ENCODE measurements around the gene SYCE1L.

The SYCE1L gene

DNA sequence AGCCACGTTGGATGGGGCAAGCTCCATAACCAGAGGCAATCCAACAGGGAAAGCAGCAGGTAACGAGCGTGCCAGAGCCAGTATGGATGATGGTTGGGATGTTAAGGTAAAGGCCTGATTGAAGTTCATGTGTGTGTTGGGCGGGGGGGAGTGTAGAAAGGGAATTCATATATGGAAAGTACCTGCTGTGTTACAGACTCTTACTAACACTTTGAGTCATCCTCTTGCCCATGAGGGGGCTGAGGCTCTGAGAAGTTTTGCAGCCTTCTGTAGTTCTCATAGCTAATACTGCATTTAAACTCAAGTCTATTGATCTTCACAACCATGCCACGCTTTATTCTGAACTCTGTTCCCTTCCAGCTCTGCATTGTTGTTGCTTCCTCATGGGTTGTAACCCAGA is 28.5 kb downstream of the SYCE1L start:
- Histone ChIP-seq H3K9me3 (replicated peaks in 1 of 2; ENCODE audit: control insufficient read depth in 2 of 2, insufficient read depth in 1 of 2, low read depth in 1 of 2, low read length in 2 of 2) (no peaks in the 10 kb centered on the region), H3K27me3 (ENCODE audit: control insufficient read depth in 3 of 3, insufficient read depth in 3 of 3, low read depth in 1 of 3, low read length in 3 of 3) (peaks cover 0 to 7% (median 0%) of the 10 kb centered on the region in 3 experiments), H4K8ac (ENCODE audit: low read depth, low read length) (no peak overlapping the region), H3K14ac (ENCODE audit: low read length) (no peak overlapping the region), H3K23ac (ENCODE audit: low read depth, low read length, poor library complexity) (no peak overlapping the region), H3K4me2 (ENCODE audit: insufficient read depth, low read length, poor library complexity, severe bottlenecking) (no peak overlapping the region), H3K4me3 (ENCODE audit: low read length in 2 of 2) (no peak overlapping the region), H3K27ac (replicated peaks; ENCODE audit: low read length) (no peak overlapping the region), H3K4ac (ENCODE audit: low read length) (no peak overlapping the region), H3K36me3 (replicated peaks in 1 of 2; ENCODE audit: control insufficient read depth in 2 of 2, insufficient read depth in 2 of 2, low read length in 2 of 2) (no peaks in the 10 kb centered on the region), H2BK15ac (ENCODE audit: low read length) (no peak overlapping the region), H3K79me1 (ENCODE audit: low read depth, low read length) (no peaks in the 10 kb centered on the region), H4K91ac (ENCODE audit: low read depth, low read length, poor library complexity) (no peak overlapping the region), H2AFZ (ENCODE audit: low read length) (no peak overlapping the region), H2BK5ac (ENCODE audit: low read length) (no peak overlapping the region), H2BK12ac (ENCODE audit: low read length) (no peak overlapping the region), H3K4me1 (ENCODE audit: control insufficient read depth in 2 of 2, insufficient read depth in 1 of 2, low read depth in 1 of 2, low read length in 2 of 2) (no peaks in the 10 kb centered on the region), H2BK120ac (ENCODE audit: low read depth, low read length) (no peak overlapping the region), H3K18ac (ENCODE audit: low read length) (no peak overlapping the region), H3K9ac (ENCODE audit: low read depth, low read length, poor library complexity) (no peak overlapping the region), H2AK5ac (ENCODE audit: low read depth, low read length) (no peak overlapping the region)
- DNase-seq (ENCODE audit: low spot score) = no peak
- WGBS, 2 donors (ENCODE audit: extremely low coverage in 2 of 2, insufficient read length in 2 of 2, insufficient replicate concordance in 1 of 2) = no CpG with 5 or more reads among the region's 5 CpGs

DNA sequence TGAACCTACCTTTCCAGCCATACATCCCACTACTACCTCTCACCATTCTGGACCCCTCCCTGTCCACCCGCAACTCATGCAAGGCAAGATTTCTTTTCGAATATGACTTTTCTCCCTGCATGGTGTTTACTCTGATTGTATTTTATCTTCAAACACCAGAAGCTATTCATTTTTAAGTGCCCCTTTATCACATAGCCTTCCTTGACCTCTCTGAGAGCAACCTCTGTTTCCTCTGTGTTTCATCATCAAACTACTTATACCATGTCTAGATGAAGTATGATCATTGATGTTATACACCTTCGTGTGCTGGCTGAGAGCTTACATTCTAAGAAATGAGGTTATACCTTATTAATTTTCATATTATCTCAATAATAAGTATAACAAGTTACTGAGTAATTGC is 31.8 kb downstream of the SYCE1L start:
- no CpG with 5 or more reads among the region's 3 CpGs for WGBS, 2 donors (ENCODE audit: extremely low coverage in 2 of 2, insufficient read length in 2 of 2, insufficient replicate concordance in 1 of 2)
- Histone ChIP-seq H2BK12ac (ENCODE audit: low read length) (no peak overlapping the region), H3K27me3 (ENCODE audit: control insufficient read depth in 3 of 3, insufficient read depth in 3 of 3, low read depth in 1 of 3, low read length in 3 of 3) (peaks cover 0 to 4% (median 0%) of the 10 kb centered on the region in 3 experiments)

DNA sequence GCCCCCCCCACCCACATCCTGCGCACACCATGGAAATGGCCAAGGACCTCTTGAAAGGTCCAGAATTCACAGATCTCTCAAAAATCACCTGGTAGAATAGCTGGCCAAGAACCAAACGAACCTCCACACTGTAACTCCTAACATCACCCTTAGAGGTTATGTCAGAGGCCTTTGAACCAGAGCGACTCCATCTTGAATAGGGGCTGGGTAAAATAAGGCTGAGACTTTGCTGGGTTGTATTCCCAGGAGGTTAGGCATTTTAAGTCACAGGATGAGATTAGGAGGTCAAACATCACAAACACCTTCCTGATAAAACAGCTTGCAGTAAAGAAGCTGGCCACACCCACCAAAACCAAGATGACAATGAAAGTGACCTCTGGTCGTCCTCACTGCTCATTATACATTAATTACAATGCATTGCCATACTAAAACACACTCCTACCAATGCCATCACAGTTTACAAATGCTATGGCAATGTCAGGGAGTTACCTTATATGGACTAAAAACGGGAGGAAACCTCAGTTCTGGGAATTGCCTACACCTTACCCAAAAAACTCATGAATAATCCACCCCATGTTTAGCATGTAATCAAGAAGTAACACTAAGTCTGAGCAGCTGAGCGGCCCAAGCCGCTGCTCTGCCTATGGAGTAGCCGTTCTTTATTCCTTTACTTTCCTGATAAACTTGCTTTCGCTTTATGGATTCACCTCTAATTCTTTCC is 34.8 kb downstream of the SYCE1L start:
- H3K36me3 ChIP-seq (replicated peaks in 1 of 2; ENCODE audit: control insufficient read depth in 2 of 2, insufficient read depth in 2 of 2, low read length in 2 of 2) = no peaks in the 10 kb centered on the region
- H3K27me3 ChIP-seq (ENCODE audit: control insufficient read depth in 3 of 3, insufficient read depth in 3 of 3, low read depth in 1 of 3, low read length in 3 of 3) = peaks cover 0 to 21% (median 0%) of the 10 kb centered on the region in 3 experiments
- H3K18ac ChIP-seq (ENCODE audit: low read length) = no peak overlapping the region
- no CpG with 5 or more reads among the region's 9 CpGs for WGBS, 2 donors (ENCODE audit: extremely low coverage in 2 of 2, insufficient read length in 2 of 2, insufficient replicate concordance in 1 of 2)
- no peak overlapping the region for H3K4me2 ChIP-seq (ENCODE audit: insufficient read depth, low read length, poor library complexity, severe bottlenecking)
- no peak overlapping the region for H2BK12ac ChIP-seq (ENCODE audit: low read length)
- H2AFZ ChIP-seq (ENCODE audit: low read length) = no peak overlapping the region
- H3K9ac ChIP-seq (ENCODE audit: low read depth, low read length, poor library complexity) = no peak overlapping the region
- no peak for DNase-seq (ENCODE audit: low spot score)
- no peak overlapping the region for H2BK15ac ChIP-seq (ENCODE audit: low read length)
- H3K14ac ChIP-seq (ENCODE audit: low read length) = no peak overlapping the region
- H3K4me3 ChIP-seq (ENCODE audit: low read length in 2 of 2) = no peak overlapping the region
- no peak overlapping the region for H3K23ac ChIP-seq (ENCODE audit: low read depth, low read length, poor library complexity)
- H3K4ac ChIP-seq (ENCODE audit: low read length) = no peak overlapping the region
- peaks cover 0 to 7% of the 10 kb centered on the region in 2 donors for H3K4me1 ChIP-seq (ENCODE audit: control insufficient read depth in 2 of 2, insufficient read depth in 1 of 2, low read depth in 1 of 2, low read length in 2 of 2)
- no peak overlapping the region for H3K27ac ChIP-seq (replicated peaks; ENCODE audit: low read length)
- no peaks in the 10 kb centered on the region for H3K9me3 ChIP-seq (replicated peaks in 1 of 2; ENCODE audit: control insufficient read depth in 2 of 2, insufficient read depth in 1 of 2, low read depth in 1 of 2, low read length in 2 of 2)
- no peaks in the 10 kb centered on the region for H3K79me1 ChIP-seq (ENCODE audit: low read depth, low read length)
- no peak overlapping the region for H2BK5ac ChIP-seq (ENCODE audit: low read length)
- H2AK5ac ChIP-seq (ENCODE audit: low read depth, low read length) = no peak overlapping the region
- H4K8ac ChIP-seq (ENCODE audit: low read depth, low read length) = no peak overlapping the region
- H4K91ac ChIP-seq (ENCODE audit: low read depth, low read length, poor library complexity) = no peak overlapping the region
- H2BK120ac ChIP-seq (ENCODE audit: low read depth, low read length) = no peak overlapping the region

More for the DNA sequence above, 31.8 kb downstream of the SYCE1L start:
- Histone ChIP-seq H2AK5ac (ENCODE audit: low read depth, low read length) (no peak overlapping the region), H3K4me3 (ENCODE audit: low read length in 2 of 2) (no peak overlapping the region), H3K36me3 (replicated peaks in 1 of 2; ENCODE audit: control insufficient read depth in 2 of 2, insufficient read depth in 2 of 2, low read length in 2 of 2) (no peaks in the 10 kb centered on the region), H3K14ac (ENCODE audit: low read length) (no peak overlapping the region), H3K27ac (replicated peaks; ENCODE audit: low read length) (no peak overlapping the region), H3K18ac (ENCODE audit: low read length) (no peak overlapping the region), H3K23ac (ENCODE audit: low read depth, low read length, poor library complexity) (no peak overlapping the region), H3K4me1 (ENCODE audit: control insufficient read depth in 2 of 2, insufficient read depth in 1 of 2, low read depth in 1 of 2, low read length in 2 of 2) (peaks cover 0 to 3% of the 10 kb centered on the region in 2 donors), H2BK15ac (ENCODE audit: low read length) (no peak overlapping the region), H3K4ac (ENCODE audit: low read length) (no peak overlapping the region), H2BK5ac (ENCODE audit: low read length) (no peak overlapping the region), H4K8ac (ENCODE audit: low read depth, low read length) (no peak overlapping the region), H4K91ac (ENCODE audit: low read depth, low read length, poor library complexity) (no peak overlapping the region), H3K9ac (ENCODE audit: low read depth, low read length, poor library complexity) (no peak overlapping the region), H3K9me3 (replicated peaks in 1 of 2; ENCODE audit: control insufficient read depth in 2 of 2, insufficient read depth in 1 of 2, low read depth in 1 of 2, low read length in 2 of 2) (no peaks in the 10 kb centered on the region), H2AFZ (ENCODE audit: low read length) (no peak overlapping the region), H3K79me1 (ENCODE audit: low read depth, low read length) (no peaks in the 10 kb centered on the region), H2BK120ac (ENCODE audit: low read depth, low read length) (no peak overlapping the region), H3K4me2 (ENCODE audit: insufficient read depth, low read length, poor library complexity, severe bottlenecking) (no peak overlapping the region)
- DNase-seq (ENCODE audit: low spot score) = no peak

DNA sequence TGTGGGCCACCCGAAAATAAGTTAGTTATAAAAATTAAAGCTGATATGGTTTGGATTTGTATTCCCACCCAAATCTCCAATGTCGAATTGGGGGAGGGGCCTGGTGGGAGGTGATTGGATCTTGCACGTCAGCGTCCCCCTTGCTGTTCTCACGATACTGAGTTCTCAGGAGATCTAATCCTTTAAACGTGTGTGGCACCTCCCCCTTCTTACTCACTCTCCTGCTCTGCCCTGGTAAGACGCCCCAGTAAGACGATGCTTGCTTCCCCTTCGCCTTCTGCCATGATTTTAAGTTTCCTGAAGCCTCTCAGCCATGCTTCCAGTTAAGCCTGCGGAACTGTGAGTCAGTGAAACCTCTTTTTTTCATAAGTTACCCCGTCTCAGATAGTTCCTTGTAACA is 35.4 kb downstream of the SYCE1L start:
- no CpG with 5 or more reads among the region's 11 CpGs for WGBS, 2 donors (ENCODE audit: extremely low coverage in 2 of 2, insufficient read length in 2 of 2, insufficient replicate concordance in 1 of 2)
- Histone ChIP-seq H3K4ac (ENCODE audit: low read length) (no peak overlapping the region), H2BK120ac (ENCODE audit: low read depth, low read length) (no peak overlapping the region), H3K27ac (replicated peaks; ENCODE audit: low read length) (no peak overlapping the region), H3K4me3 (ENCODE audit: low read length in 2 of 2) (no peak overlapping the region), H3K79me1 (ENCODE audit: low read depth, low read length) (no peaks in the 10 kb centered on the region), H3K23ac (ENCODE audit: low read depth, low read length, poor library complexity) (no peak overlapping the region), H3K36me3 (replicated peaks in 1 of 2; ENCODE audit: control insufficient read depth in 2 of 2, insufficient read depth in 2 of 2, low read length in 2 of 2) (no peaks in the 10 kb centered on the region), H2AFZ (ENCODE audit: low read length) (no peak overlapping the region), H2BK12ac (ENCODE audit: low read length) (no peak overlapping the region), H3K18ac (ENCODE audit: low read length) (no peak overlapping the region), H4K91ac (ENCODE audit: low read depth, low read length, poor library complexity) (no peak overlapping the region), H3K9ac (ENCODE audit: low read depth, low read length, poor library complexity) (no peak overlapping the region), H2BK5ac (ENCODE audit: low read length) (no peak overlapping the region), H3K27me3 (ENCODE audit: control insufficient read depth in 3 of 3, insufficient read depth in 3 of 3, low read depth in 1 of 3, low read length in 3 of 3) (peaks cover 0 to 26% (median 0%) of the 10 kb centered on the region in 3 experiments), H3K9me3 (replicated peaks in 1 of 2; ENCODE audit: control insufficient read depth in 2 of 2, insufficient read depth in 1 of 2, low read depth in 1 of 2, low read length in 2 of 2) (no peaks in the 10 kb centered on the region), H2AK5ac (ENCODE audit: low read depth, low read length) (no peak overlapping the region), H4K8ac (ENCODE audit: low read depth, low read length) (no peak overlapping the region), H3K4me1 (ENCODE audit: control insufficient read depth in 2 of 2, insufficient read depth in 1 of 2, low read depth in 1 of 2, low read length in 2 of 2) (peaks cover 0 to 7% of the 10 kb centered on the region in 2 donors), H3K14ac (ENCODE audit: low read length) (no peak overlapping the region), H2BK15ac (ENCODE audit: low read length) (no peak overlapping the region), H3K4me2 (ENCODE audit: insufficient read depth, low read length, poor library complexity, severe bottlenecking) (no peak overlapping the region)
- DNase-seq (ENCODE audit: low spot score) = no peak
